ENCODE measurements around the gene USP36. TPM values are rescaled to one million over a fixed set of nuclear protein-coding genes. Genes with fewer than 3 reads are reported as not detected.

Gene USP36
- total and polyA plus RNA-seq, 12 donors = 13.9 to 69.1 (median 45.5) TPM

DNA sequence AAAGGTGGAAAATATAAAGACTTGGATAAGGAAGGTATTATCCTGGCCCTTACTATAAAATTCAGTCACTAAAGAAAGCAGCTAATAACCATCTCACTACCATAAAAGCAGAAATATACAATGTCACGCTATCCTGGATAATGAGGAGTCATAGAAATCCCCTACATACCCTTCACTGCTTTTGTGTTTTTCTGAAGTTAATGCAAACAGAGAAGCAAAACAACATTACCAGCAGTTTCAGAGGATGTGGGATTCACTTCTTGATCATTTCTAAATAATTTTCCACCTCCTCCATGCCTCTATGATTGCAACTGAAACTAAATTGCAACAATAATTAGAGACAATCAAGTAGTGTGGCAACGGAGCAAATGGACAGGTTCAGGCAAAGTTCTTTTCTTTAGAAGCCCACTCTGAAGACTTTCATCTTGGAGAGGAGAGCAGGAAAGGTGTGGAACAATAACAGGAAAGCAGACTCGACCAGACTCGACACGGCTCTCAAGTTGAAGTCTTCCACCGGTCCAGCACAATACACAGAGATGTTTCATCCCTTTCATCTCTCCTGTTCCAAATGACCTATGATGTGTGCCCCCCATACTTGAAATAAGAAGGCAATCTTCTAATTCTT, 68.7 kb downstream of the USP36 start:
- no peak for DNase-seq
- H3K4me1 ChIP-seq (replicated peaks in 1 of 2) = peaks cover 6 to 52% of the 10 kb centered on the region in 2 donors
- no peaks in the 10 kb centered on the region for H3K27me3 ChIP-seq
- intact Hi-C loops (cut with DNase I) = no loop called here
- WGBS, 4 donors = 64 to 79% (median 70%) methylated on average over 6 of the region's 6 CpGs
- no peaks in the 10 kb centered on the region for H3K36me3 ChIP-seq (replicated peaks in 1 of 2)
- peak overlapping the region in 1 of 5 donors; percentile 1 for H3K27ac ChIP-seq
- no peak overlapping the region for H3K4me3 ChIP-seq
- no peaks in the 10 kb centered on the region for H3K9me3 ChIP-seq (replicated peaks in 1 of 3)
- no peak for TF ChIP-seq POLR2A (IDR thresholded peaks at IDR 0.05)
- TF ChIP-seq, protein P1, sequence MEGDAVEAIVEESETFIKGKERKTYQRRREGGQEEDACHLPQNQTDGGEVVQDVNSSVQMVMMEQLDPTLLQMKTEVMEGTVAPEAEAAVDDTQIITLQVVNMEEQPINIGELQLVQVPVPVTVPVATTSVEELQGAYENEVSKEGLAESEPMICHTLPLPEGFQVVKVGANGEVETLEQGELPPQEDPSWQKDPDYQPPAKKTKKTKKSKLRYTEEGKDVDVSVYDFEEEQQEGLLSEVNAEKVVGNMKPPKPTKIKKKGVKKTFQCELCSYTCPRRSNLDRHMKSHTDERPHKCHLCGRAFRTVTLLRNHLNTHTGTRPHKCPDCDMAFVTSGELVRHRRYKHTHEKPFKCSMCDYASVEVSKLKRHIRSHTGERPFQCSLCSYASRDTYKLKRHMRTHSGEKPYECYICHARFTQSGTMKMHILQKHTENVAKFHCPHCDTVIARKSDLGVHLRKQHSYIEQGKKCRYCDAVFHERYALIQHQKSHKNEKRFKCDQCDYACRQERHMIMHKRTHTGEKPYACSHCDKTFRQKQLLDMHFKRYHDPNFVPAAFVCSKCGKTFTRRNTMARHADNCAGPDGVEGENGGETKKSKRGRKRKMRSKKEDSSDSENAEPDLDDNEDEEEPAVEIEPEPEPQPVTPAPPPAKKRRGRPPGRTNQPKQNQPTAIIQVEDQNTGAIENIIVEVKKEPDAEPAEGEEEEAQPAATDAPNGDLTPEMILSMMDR (IDR thresholded peaks at IDR 0.05) = no peak

DNA sequence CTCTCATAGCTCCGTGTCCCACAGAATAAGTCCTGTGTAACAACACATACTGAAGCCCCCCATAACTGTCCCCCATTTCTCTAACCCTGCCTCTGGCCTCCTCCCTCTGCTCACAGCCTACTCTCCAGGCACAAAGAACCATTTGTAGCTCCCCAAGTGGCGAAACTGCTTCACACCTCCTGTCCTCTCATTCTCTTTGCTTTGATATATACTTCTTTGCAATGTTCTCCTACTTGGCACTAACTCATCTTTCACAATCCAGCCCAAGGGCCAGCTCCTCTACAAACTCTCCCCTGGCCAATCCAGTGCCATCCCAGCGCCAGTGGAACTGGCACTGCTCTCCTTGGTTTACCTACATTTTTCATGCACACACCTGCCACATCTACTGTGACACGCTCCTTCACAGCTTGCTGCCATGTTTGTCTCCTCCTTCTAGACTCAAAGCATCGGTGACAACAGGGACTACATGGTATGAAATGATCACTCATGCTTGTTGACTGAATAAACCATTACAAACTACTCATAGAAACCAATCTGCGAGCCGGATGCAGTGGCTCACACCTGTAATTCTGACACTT, 71.3 kb downstream of the USP36 start:
- intact Hi-C loops (cut with DNase I) = no loop called here
- TF ChIP-seq, protein P1 (IDR thresholded peaks at IDR 0.05) = peak in 2 of 6 experiments; percentile 16 to 24
- no peak for TF ChIP-seq POLR2A (IDR thresholded peaks at IDR 0.05)
- no peaks in the 10 kb centered on the region for H3K9me3 ChIP-seq (replicated peaks in 1 of 3)

DNA sequence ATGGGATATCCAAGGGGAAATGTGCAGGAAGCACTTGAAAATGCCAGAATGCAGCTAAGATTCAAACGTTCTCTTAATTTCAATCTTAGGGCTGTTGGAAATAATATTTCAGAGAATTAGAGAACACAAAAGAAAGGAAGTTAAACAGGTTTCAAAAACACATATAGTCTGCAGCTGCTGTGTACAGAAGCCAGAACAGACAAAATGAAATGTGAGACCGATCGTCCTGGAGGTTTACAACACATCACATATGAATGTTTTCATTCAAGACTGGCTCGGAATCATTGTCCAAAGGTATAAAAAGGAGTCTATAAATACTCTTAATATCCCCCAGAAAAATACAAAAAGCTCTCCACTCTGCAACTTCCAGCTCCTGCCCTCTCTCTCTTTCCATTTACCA, 72.8 kb downstream of the USP36 start:
- WGBS, 4 donors = 58 to 73% (median 70%) methylated on average over 4 of the region's 4 CpGs
- TF ChIP-seq POLR2A (IDR thresholded peaks at IDR 0.05) = no peak
- TF ChIP-seq, protein P1 (IDR thresholded peaks at IDR 0.05) = no peak
- H3K4me1 ChIP-seq (replicated peaks in 1 of 2) = peaks cover 4 to 50% of the 10 kb centered on the region in 2 donors

More for the DNA sequence above, 71.3 kb downstream of the USP36 start:
- 85 to 98% (median 93%) methylated on average over 7 of the region's 7 CpGs for WGBS, 4 donors
- peak in 1 of 7 donors; percentile 49 for DNase-seq
- Histone ChIP-seq H3K4me1 (replicated peaks in 1 of 2) (peaks cover 4 to 55% of the 10 kb centered on the region in 2 donors), H3K4me3 (no peak overlapping the region), H3K27me3 (no peaks in the 10 kb centered on the region), H3K36me3 (replicated peaks in 1 of 2) (no peaks in the 10 kb centered on the region), H3K27ac (no peak overlapping the region)

DNA sequence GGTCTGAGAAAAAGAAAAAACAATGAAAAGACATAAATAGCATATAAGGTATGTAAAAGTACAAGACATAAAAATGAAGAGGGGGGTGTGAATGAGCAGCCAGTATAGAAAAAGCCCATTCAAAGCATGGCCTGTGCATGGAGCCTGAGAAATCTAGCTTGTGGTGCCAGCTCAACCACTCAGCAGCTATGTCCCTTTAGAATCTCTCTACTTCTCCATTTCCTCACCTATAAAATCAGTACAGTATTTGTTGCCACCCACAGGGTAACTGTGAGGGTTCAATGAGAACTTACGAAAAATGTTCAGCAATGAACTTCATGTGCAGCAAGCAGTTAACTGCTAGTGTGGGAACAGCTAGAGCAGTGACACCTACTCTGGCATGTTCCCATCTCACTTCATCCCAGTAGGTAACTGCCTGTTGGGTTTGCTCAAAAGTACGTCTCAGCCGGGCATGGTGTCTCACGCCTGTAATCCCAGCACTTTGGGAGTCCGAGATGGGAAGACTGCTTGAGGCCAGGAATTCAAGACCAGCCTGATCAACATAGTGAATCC, 73.8 kb downstream of the USP36 start:
- Histone ChIP-seq H3K9me3 (replicated peaks in 1 of 3) (no peaks in the 10 kb centered on the region), H3K4me3 (no peak overlapping the region), H3K36me3 (replicated peaks in 1 of 2) (no peaks in the 10 kb centered on the region), H3K27me3 (no peaks in the 10 kb centered on the region), H3K4me1 (replicated peaks in 1 of 2) (peaks cover 10 to 54% of the 10 kb centered on the region in 2 donors), H3K27ac (no peak overlapping the region)
- no peak for TF ChIP-seq POLR2A (IDR thresholded peaks at IDR 0.05)
- TF ChIP-seq, protein P1 (IDR thresholded peaks at IDR 0.05) = no peak
- WGBS, 4 donors = 90 to 96% (median 93%) methylated on average over 5 of the region's 5 CpGs
- DNase-seq = no peak
- intact Hi-C loops (cut with DNase I) = no loop called here

More for the DNA sequence above, 72.8 kb downstream of the USP36 start:
- intact Hi-C loops (cut with DNase I) = no loop called here
- no peak for DNase-seq
- Histone ChIP-seq H3K36me3 (replicated peaks in 1 of 2) (no peaks in the 10 kb centered on the region), H3K27ac (no peak overlapping the region), H3K27me3 (no peaks in the 10 kb centered on the region), H3K4me3 (no peak overlapping the region), H3K9me3 (replicated peaks in 1 of 3) (no peaks in the 10 kb centered on the region)

Measured in adrenal gland (tissue), 12 donors.